GM19468 (cell line): Measurements from ENCODE around the gene MYO19.
"Not testable (repeated sequence)": the region's sequence is repeated elsewhere in the genome, so short reads cannot be mapped to it uniquely, and the experiment has no call there.

ENCODE experiments used
- ATAC-seq: cut with Tn5 transposase; IDR thresholded peaks from one replicate; pipeline ENCODE4 v1.9.1; 2021; ENCODE audit warnings: mild to moderate bottlenecking, moderate library complexity, moderate number of reproducible peaks; ENCODE audit not compliant: unreplicated experiment; ENCODE audit errors: extremely low read depth

MYO19 gene

DNA sequence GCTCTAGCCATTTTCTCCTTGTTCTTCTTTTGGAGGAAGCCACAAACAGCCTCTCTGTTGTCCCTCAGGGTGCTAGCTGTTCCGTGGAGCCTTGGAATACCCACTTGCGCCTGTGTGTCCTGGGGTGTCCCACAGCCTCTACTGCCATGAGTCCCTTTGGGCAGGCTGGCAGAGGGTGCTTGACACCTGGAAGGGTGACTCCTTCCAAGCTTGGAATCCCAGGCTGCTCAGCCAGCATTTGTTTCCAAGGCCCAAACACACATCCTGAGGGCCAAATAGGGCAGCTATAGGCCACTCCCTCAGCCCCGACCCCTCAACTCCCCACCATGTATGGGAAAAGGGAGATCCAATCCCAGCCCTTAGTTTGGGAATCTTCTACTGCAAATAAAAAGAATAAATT lies 33.3 kb downstream of the MYO19 start:
- ATAC-seq, result no peak

DNA sequence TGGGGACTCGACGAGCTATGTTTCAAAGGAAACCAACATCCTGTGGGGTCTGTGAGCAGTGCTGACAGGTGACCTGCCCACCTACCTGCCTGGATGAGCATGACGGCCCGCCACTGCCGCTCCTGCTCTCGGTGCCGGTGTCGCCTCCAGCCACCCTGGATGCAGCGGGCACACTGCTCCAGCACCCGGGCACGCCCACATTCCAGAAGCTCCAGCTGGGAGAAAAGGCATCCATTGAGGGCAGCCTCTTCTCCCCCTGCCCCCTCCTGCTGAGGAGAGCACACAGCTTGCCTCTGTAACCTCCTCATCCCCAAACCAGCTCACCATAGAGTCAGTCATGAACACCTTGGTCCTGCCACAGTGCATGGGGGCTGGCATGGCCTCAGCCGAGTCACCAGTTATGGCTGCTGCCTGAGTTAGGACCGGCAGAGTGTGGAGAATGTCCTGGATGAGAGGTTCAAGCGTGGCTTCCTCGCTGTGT lies 33.9 kb downstream of the MYO19 start:
- no peak for ATAC-seq

DNA sequence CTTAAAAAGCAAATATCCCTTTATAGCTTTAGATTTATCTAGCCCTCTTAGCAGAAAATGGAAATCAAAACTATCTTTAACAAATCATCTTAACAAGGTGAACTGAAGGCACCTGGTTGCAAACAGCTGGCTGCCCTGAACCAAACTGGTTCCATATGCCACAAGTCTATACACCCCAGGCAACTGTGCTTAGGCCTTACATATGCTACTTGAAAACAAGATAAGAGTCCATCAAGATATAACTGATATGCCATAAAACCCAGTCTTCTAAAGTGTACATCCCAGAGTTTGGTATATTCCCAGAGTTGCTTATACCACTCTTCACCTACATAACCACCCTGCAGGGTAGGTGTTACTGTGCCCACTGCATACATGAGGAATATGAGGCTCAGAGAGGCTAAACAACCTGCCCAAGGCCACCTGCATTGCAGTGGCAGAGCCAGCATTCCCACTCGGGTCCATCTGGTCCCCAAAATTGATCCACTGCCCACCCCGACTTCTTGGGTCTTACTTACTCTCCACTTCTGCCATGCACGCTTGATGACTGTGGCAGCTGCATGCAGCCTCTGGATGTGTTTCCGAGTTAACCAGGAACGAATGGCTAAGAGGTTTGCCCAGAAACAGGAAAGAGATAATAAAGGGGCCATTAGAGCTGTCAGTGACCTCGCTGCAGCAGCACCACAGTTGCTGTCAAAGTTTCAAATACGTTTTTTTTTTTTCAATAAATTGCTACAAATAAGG lies 35.9 kb downstream of the MYO19 start:
- no peak for ATAC-seq

DNA sequence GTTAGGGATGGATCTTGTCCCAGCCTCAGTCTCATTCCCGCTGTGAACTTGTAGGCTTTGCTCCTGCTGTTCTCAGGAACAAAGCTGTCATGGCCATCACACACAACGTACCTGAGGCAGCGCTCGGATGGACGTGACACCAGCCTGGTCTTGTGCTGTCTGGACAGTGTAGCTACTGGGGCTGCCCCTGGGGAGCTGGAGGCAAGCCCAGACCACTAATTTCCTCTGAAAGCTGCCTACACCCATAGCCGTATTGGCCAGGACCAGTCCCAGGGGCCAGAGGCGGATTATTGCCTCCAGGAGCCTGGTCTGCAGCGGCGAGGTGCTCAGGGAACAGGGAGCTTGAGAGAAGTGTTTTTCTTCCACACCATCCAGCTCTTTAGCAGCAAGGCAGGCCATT lies 36.5 kb downstream of the MYO19 start:
- no peak for ATAC-seq

DNA sequence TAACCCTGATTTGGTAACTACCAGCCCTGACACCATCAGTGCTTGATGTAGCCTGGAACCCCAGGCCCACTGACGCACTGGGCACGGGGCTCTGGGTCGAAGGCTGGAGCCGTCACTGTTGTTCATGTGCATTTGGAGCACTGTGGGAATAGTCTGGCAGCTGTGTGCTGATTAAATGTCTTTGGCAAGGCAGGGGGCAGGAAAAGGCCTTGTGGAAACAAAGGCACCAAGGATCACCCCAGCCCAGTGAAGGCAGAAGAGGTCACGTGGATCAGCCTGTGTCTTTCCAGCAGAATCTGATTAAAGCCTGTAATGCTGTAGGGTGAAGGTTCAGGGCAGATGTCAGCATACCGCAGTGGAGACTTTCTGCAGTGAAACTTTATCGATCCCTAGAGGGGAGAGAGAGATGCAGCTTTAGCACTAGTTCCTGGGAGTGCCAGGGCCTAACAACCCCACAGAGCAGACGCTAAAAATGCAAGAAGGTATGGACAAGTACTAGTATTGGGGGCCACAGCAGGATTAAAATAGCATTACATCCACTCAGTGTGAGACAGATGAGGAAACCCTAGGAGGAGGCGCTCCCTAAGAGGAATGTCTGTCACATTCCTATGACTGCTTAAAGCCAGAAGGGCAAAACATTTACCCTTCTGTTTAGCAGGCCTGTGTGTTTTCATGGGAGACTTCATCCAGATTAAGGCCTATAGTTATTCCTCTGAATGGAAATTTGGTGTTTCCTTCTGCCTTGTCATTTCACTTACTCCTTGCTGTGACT lies 38.5 kb downstream of the MYO19 start:
- no peak for ATAC-seq

DNA sequence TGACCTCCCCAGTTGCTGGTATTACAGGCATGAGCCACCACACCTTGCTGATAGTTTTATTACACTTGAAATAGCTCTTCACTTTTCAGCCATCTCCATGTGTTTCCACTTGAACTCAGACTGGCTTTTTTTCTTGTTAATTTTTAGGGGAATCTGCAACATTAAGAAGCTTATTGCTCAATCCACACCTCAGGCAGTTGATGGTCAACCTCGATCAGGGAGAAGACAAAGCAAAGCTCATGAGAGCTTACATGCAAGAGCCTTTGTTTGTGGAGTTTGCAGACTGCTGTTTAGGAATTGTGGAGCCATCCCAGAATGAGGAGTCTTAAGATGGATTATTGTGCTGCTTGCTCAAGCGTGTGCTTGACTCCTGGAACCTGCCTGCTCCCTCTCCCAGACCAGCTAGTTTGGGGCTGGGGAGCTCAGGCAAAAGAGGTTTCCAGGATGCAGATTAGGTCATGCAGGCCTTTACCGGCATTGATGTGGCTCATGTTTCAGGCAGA lies 39.5 kb downstream of the MYO19 start:
- no peak for ATAC-seq

DNA sequence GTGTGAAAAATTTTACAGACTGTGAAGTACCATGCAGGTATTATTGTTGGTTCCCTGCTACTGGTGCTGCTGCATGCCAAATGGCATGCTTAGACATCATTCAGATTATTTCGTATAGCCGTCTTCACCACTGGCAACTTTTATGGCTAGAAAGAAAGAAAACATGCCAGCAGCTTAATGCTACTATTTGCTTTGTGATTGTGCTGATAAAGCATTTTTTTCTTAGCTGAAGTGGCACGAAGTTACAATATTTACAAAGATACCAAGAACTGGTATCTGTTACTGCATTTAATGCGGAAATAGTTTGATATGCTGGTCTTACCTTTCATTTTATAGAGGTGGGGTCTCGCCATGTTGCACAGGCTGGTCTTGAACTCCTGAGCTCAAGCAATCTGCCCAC lies 40.0 kb downstream of the MYO19 start:
- ATAC-seq, result no peak

DNA sequence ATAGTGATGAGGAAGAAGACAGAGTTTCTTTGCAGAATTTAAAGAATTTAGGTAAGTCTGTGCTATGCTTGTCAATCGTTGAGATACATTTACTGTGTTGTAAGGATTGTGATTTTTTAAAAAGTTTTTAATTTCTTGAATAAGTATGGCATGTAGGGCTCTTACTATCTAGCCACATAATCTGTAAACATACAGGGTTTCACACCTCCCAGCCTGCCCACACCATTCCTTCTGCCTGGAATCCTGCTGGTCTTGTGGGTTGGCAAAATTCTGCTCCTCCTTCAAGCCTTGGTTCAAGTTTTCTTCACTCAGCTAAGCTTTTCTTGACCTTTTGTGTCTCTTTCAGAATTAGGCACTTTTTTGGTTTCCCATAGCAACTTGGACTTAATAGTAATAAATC lies 40.7 kb downstream of the MYO19 start:
- ATAC-seq, result no peak

DNA sequence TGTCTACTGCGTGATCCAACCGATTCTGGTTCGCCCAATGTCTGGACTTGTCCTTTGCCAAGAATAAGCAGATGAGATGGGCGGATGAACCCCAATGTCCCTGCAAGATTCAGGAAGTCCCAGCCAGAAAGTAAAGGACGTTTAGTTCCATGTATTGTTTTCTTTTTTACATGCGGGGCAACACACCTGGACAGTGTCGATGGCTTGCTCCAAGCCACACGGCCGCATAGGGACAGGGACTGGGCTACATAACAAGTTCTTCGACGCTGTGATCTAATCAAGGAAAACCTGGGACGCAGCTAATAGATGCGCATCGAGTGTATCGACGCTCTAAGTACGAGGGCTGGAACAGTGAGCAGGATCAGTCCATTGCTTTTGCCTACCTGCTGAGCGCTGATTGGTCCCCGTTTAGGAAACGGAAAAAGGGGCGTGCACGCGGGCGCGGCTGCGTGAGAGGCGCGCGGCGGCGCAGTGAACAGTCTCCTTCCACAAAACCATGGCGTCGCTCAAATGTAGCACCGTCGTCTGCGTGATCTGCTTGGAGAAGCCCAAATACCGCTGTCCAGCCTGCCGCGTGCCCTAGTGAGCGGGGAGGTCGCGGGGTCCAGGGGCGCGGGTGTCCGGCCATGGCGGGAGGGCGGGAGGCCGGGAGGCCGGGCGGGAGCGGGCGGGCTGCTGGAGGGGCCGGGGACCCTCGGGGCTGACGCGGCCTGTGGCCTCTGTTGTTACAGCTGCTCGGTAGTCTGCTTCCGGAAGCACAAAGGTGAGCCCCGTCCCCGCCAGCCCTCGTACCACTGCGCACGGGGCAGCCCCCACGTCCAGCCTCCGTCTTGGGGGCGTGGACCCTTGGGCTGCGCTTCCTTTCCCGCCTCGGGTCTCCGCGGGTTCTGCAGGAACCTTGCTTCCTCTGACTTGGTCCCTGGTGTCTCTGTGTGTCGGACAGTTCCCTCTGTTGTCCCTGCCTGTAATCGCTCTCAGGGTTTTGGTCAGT lies 48.2 kb downstream of the MYO19 start, which contains the start of gene ZNHIT3:
ZNHIT3 (plus strand) TSS at position 478 of the 991 bp plus-strand sequence; CDS start at position 497, 19 bp downstream.
- peak; percentile 80 for ATAC-seq

DNA sequence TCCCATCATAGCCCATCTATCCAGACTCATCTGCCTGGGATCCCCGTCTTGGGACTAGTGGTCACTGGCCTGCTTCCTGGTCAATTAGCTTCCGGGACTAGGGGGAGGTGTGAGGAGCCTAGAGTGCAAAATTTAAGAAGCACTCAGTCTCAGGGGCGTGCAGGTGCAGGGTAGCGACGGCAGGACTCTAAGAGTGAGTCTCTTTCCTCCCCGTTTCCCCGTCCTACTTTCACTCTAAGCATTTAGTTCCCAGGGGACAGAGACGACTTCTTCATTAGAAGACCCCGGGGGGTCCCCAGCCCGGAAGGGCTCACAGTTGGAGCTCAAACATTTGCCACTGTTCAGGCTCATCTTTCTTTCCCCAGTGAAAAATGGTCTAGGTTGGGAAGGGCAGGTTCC lies 48.9 kb downstream of the MYO19 start:
- no peak for ATAC-seq

DNA sequence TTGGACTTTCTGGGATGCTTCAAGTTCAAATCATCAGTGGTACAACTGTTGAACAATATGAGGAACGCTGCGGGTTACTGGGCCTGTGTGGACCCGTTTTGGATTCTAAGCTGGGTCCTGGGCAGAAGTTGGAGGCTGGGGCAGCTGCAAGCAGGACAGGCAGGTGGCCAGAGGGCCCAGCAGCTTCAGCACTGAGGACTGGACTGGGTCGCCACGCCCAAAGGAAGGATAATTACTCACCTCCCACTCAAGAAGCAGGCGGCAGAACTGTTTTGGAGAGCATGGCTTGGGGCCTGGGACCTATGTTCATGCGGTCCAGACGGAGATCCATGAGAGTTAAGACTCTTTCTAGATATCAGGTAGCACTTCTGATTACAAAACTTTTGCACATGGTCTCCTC lies 49.6 kb downstream of the MYO19 start:
- no peak for ATAC-seq

DNA sequence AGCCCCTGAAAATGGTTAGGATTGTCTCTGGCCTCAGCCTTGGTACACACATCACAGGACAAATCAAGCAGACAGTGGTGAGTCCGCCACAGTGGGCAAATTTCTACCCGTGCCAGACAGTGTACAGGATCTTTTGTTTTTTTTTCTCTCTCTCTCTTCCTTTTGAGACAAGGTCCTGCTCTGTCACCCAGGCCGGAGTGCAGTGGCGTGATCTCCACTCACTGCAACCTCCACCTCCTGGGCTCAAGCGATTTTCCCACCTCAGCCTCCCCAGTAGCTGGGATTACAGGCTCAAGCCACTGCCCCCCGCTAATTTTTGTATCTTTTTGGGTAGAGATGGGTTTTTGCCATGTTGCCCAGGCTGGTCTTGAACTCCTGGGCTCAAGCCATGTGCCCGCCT lies 50.6 kb downstream of the MYO19 start:
- not testable (repeated sequence) for ATAC-seq

DNA sequence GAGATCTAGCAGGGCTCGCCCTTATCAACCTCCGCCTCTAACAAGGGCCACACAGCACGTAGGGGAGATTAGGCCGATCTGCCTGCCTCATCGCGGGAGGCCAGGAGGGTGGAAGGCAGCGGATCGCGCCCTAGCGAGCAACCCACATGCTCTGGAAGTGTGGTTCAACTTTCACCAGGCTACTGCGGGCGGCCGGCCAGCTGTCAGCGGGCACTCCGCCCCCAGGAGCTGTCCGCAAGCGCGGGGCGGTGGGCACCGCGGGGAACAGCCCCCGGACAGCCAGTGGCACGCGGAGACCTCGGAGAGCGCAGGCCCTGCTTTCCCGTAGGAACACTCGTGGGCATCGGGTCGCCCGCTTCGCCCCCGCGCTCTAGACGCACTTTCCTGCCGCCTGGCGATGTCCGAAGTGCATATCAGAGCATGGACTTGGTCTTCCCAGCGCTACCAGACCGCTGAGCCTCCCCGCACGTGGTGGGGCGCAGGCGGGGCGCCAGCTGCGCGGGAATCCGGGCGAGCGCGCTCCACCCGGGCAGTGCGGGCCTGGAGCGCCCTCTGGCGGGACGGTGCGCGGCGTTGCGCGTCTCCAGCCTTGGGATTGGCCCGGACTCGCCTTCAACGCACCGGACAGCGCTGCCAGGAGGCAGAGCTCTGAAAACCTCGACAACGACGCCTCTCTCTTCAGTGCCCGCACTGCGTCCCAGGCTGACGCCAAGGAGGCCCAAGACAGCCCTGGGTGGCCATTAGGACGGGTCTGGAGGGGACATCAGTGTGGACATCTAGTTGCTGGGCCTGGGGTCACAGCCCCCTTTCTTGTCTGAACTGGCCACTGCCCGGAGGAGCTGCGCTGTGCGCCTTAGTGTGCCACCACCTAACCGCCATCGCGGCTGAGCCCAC lies 51.8 kb downstream of the MYO19 start:
- no peak for ATAC-seq

DNA sequence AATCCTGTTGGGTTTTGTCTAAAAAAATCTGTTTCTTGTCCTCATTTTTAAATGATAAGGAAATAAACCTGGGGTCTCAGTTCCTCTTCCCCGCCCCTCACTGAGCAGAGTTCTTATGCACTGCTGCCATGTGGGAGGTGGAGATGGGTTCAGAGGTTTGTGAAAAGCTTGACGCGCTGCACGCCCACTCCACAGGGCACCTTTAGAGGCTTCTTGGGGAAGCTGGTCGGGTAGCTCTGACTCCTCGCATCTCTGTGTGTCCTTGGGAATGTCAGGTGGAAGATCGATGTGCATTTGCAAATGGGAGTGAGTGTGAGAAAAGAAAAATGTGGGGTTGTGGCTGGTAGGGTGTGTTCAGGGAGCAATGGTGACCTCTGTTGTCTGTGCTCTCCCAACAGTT lies 52.8 kb downstream of the MYO19 start:
- no peak for ATAC-seq

DNA sequence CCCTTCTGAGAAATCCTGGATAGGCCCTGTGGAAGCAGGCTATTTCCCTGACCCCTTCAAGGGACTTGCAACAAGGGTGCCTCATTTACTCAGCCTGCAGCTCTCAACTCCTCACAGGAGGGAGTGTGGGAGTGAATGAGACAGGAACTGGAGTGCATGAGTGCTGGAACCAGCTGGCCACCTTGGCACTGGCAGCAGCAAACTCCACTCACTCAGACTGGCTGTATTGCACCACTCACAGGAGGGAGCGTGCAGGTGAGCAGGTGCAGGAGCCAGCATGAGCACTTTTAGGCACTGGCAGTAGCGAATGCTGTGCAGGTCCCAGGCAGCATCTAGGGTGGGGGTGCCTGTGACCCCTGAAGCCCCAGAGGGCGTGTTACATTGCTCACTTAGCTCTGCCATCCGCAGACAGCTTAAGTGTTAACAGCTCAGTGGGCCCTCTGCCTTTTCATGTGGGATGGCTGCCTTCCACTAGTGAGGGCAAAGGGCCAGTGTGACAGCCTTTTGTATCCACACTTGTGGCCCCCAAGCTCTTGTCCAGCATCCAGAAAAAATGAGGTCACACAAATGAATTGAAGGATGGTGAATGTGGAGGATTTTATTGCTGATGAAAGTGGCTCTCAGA lies 59.2 kb downstream of the MYO19 start:
- ATAC-seq, result no peak

DNA sequence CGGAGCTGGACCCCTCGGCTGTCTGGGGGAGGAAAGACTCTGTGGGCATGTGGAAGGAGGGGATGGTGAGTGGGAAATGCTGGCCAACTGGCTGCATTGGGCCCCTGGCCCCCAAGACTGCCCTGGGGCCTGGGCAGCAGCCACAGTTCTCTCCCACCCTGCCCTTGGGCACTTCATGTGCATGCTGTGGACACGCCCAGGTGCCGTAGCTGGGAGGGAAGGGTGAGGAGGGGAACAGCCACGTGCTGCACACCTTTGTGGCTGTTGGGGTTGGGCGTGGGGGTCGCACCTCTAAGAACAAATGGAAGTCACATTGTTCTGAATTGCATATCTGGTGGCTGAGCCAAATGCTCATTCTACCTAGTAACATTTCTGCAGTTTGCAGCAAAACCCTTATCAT lies 60.1 kb downstream of the MYO19 start:
- ATAC-seq, result no peak

DNA sequence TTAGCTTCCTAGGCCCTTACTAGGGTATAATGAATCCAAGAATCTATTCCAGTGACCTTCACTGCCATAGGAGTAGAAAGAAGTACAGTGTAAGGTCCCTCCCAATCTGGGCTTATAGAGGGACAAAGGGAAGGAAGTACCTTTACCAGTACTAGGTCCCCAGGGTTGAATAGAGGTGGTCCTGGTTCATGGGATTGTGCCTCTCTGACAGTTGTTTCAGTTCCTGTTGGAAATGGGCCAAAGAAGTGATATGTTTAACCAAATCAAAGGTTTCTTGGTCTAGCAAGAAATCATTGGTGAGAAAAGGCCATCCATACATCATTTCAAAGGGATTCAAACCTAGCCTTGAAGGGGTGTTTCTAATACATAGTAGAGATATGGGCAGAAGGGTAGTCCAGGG lies 64.2 kb downstream of the MYO19 start:
- ATAC-seq, result no peak

DNA sequence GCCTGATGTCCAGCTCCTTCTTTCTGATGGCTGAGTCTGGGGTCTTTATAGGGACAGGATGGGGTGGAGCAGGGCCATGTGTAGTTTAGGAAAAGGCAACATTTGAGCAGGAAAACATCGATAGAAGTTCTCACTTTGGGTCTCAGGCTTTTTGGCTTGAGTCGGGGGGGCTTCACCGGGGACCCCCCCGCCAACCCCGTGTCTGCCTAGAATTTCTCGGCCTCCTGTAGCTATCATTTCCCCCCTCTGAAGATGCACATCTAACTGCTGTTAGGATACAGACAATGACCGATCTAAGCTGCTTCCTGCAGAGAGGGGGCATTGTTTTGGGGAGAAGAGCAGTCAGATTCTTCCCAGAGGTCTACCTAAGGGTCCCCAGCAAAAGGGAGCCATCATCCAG lies 64.9 kb downstream of the MYO19 start:
- no peak for ATAC-seq
